OCI-LY3 (cell line): Measurements from ENCODE around the gene ZNF641.

Source experiments
- EZH2phosphoT487 ChIP-seq: fragments of 200-600 bp; shearing (Covaris generic); IDR thresholded peaks from 2 replicates; pipeline ENCODE4 v1.6.1; 2018; ENCODE audit warnings: antibody characterized with exemption, mixed run types, low read depth
- TF ChIP-seq, protein P1 (sequence below): fragments of 200-600, 300-600 bp; sonication (generic); IDR thresholded peaks from 2 replicates; pipeline ENCODE4 v1.5.1; 2014; ENCODE audit warnings: antibody characterized with exemption, low read length, low read depth

DNA sequence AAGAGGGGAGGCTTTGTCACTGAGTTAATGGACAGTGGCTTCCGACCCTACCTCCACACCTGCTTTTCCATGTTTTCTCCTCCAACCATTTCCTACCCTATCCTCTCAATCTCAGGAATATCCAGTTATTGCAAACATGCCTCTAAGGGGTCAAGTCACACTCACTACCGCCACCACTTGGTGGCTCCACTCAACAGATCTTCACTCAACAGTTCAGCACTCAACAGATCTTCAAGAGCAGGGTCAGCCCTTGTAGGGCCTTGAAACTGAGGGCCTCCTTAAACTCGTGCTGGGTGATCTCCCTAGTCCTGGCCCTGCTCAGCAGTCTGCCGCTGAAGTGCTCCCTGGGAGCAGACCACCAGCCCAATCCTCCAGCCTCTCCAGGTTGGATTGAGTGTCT lies 14.2 kb downstream of the ZNF641 start:
- TF ChIP-seq, protein P1, sequence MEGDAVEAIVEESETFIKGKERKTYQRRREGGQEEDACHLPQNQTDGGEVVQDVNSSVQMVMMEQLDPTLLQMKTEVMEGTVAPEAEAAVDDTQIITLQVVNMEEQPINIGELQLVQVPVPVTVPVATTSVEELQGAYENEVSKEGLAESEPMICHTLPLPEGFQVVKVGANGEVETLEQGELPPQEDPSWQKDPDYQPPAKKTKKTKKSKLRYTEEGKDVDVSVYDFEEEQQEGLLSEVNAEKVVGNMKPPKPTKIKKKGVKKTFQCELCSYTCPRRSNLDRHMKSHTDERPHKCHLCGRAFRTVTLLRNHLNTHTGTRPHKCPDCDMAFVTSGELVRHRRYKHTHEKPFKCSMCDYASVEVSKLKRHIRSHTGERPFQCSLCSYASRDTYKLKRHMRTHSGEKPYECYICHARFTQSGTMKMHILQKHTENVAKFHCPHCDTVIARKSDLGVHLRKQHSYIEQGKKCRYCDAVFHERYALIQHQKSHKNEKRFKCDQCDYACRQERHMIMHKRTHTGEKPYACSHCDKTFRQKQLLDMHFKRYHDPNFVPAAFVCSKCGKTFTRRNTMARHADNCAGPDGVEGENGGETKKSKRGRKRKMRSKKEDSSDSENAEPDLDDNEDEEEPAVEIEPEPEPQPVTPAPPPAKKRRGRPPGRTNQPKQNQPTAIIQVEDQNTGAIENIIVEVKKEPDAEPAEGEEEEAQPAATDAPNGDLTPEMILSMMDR = 0 out of 2 replicates have a peak, but pooled peaks have one; percentile 14
- TF ChIP-seq EZH2phosphoT487 = no peak
